ENCODE measurements around the gene MB21D2.

GRCh38 chr3:192826214-192827006, 91.2 kb downstream of the MB21D2 start:
- TF ChIP-seq CTCF (IDR thresholded peaks at IDR 0.05 in 8 of 11, conservative IDR thresholded peaks at IDR 0.05 in 3 of 11) (no peak), POLR2A (IDR thresholded peaks at IDR 0.05) (no peak), POLR2AphosphoS5 (IDR thresholded peaks at IDR 0.05) (no peak)
